NCI-H748 (cell line): ENCODE data around the gene L1TD1.
"Not testable (repeated sequence)": the region's sequence is repeated elsewhere in the genome, so short reads cannot be mapped to it uniquely, and the experiment has no call there.

Experiments
- DNase-seq: peaks from one replicate; lab custom pipeline; 2025; ENCODE audit not compliant: unreplicated experiment; lab: John Stamatoyannopoulos, UW

L1TD1 gene

DNA sequence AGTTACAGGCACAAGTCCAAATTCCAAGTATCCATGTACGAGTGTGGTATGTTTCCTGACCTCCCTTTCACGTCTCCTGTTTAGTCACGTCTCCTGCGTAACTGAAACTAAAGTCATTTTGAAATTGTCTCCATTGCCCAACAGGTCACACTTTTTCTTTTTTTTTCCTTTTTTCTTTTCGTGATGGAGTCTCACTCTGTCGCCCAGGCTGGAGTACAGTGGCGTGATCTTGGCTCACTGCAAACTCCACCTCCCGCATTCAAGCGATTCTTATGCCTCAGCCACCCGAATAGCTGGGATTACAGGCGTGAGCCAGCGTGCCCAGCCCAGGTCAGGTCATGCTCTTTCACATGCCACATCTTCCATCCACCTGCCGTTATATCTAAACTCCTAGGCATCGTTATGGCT lies 38.2 kb downstream of the L1TD1 start:
- no peak for DNase-seq

DNA sequence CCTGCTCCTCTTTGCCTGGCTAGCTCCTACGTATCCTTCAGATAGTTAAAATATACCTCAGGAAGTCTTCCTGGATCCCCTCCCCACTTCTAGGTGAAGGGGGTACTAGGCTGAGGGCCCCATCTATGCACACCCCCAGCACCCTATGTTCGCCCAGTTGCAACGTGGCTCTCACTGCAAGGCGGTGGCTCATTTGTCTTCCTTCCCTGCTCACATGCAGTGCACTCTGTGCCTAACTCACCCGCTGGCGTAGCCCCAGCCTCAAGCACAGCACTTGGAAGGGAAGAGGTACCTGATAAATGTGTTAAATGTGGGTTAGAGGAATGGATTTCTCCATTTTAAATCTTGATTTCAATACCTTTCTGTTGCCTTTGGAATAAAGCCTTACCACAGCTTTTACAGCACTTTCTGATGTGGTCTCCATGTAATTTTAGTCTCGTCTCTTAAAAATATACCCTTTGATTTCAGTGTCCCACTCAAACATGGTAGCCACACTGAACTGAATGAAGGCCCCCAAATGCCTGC lies 39.3 kb downstream of the L1TD1 start:
- no peak for DNase-seq

DNA sequence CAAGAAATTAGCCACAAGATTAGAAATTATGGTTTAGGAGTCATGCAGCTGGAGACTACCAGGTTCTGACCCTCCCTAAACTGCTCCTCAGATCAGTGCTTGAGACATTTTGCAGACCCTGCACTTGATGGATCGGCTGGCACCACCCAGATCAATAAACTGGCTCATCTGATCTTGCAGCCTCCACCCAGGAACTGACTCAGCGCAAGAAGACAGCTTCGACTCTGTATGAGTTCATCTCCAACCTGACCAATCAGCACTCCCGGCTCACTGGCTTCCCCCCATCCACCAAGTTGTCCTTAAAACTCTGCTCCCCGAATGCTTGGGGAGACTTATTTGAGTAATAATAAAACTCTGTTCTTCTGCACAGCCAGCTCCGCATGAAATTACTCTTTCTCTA lies 40.0 kb downstream of the L1TD1 start:
- no peak for DNase-seq

DNA sequence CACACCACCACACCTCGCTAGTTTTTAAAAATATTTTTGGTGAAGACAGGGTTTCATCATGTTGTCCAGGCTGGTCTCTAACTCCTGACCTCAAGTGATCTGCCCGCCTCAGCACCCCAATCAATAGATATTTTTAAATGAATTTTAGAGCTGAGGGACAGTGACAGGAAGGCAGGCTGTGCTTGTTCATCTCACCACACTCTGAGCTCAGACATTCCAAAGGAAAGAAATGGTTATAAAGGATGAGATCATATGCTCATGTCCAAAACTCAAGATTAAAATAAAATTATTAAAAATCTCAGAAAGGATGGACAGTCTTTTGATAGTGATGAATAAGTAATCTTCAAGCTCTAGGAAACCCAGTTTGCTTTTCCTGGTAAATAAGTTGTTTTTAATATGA lies 40.9 kb downstream of the L1TD1 start:
- no peak for DNase-seq

DNA sequence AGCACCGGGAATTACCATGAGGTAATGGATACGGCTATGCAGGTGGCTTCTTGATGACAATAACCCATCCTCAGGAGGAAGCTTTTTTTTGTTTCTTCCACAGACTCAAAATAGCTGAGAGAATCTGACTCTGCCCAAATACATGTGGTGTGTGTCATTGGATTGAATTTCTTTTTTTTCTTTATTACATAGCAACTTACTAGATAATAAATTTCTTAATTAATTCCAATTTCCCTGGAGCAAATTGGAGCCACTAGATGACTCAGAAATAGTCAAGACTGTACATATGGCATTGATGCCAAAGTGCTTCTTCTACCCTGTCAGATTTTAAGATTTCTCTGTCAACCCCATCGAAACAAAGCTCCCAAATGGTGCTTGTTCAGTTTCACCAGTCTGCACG lies 42.7 kb downstream of the L1TD1 start:
- DNase-seq = no peak

DNA sequence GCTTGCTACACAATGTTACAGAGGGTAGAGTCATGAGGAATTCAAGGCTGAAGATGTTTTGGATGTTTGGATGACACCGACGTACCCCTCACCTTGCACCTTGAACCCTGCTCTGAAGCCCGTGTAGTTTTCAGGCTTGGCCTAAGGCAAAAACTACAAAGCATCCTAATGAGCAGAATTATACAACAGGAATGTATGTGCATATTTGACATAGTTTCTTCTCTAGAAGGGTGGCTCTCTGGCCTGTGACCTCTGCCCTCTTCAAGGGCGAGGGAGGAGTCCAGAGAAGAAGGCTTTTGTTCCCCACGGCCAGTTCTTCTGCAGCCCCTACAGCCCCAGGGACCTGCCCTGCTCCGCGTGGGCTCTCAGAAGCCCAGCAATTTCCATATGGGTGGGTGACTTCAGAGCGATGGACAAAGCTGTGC lies 43.3 kb downstream of the L1TD1 start:
- DNase-seq = no peak

DNA sequence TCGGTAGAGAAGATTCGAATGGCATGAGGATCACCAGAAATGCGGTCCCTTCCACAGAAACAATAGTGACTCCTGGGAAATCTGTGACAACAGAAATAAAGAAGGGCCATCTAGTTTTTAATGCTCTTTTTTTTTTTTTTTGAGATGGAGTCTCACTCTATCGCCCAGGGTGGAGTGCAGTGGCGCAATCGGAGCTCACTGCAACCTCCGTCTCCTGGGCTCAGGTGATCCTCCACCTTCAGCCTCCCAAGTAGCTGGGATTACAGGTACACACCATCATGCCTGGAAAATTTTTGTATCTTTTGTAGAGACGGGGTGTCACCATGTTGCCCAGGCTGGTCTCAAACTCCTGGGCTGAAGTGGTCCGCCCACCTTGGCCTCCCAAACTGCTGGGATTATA lies 43.9 kb downstream of the L1TD1 start:
- no peak for DNase-seq

DNA sequence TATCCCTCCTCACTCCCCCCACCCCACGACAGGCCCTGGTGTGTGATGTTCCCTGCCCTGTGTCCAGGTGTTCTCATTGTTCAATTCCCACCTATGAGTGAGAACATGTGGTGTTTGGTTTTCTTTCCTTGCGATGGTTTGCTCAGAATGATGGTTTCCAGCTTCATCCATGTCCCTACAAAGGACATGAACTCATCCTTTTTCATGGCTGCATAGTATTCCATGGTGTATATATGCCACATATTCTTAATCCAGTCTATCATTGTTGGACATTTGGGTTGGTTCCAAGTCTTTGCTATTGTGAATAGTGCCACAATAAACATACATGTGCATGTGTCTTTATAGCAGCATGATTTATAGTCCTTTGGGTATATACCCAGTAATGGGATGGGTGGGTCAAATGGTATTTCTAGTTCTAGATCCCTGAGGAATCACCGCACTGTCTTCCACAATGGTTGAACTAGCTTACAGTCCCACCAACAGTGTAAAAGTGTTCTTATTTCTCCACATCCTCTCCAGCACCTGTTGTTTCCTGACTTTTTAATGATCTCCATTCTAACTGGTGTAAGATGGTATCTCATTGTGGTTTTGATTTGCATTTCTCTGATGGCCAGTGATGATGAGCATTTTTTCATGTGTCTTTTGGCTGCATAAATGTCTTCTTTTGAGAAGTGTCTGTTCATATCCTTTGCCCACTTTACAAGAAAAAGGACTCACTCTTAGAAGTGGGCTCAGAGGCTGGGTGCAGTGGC lies 45.2 kb downstream of the L1TD1 start:
- not testable (repeated sequence) for DNase-seq

DNA sequence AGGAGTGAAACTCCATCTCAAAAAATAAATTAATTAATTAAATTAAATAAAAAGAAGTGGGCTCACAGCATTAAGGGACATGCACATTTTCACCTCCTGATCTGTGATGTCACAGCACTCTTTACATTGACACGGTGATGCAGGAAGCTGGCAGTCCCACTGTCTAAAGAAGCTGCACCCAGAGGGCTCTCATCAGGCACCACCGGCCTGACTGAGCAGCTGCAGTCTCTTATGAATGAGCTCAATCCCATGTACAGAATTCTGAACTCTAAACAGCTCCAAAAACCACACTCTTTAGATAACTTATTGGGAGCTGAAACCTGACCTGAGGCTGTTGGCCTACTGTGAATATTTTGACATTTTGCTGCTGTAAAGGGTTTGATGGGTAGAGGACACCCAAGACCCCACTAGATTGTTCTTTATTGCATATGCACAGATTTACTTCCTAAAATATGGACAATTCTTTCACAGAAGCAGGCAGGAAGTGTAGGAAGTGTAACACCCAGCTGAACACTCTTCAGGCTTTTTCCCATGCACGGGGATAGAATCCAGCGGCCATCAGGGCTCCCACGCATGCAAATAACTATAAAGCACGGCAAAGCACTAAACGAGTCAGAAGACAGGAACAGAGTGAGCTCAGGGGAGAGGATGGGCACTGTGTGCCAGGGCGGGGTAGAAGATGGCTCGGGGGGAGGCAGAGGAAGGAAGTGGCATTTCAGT lies 46.2 kb downstream of the L1TD1 start:
- DNase-seq = no peak

DNA sequence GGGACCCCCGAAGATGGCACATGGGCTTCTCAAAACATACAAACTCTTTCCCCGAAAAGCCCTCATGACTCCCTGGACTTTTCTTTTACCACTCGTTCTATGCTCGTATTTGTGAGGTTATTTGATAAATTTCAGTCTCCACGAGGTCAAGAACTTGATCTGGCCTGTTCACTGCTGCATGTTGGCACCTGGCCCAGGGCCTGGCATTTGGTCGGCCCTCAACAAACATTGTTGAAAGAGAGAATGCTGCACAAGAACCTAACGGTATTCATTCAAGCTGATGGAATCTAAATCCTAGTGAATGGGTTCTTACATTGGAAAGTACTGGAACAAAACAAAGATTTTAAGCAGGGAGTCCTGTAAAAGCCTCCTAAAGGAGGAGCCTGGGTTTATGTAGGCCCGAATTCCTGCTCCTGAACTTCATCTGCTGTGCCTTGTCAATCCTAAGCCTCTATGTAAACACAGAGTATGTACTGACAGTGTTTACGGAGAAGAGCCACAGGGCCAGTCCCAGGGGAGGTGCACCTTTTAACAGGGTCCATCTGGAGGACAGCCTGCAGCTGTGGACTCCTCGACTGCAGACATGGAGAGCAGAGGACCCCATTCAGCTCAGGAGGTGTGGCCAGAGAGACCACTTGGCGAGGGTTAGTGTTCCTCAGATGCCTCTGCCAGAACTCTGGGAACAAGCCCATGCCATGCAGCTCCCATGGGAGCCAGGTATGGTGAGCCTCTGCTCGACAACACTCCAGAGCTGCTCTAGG lies 46.9 kb downstream of the L1TD1 start:
- peak; percentile 64 for DNase-seq

DNA sequence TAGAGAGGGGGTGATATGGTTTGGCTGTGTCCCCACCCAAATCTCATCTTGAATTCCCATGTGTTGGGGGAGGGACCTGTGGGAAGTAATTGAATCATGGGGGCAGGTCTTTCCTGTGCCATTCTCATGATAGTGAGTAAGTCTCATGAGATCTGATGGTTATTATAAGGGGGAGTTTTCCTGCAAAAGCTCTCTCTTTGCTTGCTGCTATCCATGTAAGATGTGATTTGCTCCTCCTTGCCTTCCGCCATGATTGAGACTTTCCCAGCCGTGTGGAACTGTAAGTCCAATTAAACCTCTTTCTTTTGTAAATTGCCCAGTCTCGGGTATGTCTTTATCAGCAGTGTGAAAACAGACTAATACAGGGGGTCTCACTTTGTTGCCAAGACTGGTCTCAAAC lies 49.7 kb downstream of the L1TD1 start:
- not testable (repeated sequence) for DNase-seq

DNA sequence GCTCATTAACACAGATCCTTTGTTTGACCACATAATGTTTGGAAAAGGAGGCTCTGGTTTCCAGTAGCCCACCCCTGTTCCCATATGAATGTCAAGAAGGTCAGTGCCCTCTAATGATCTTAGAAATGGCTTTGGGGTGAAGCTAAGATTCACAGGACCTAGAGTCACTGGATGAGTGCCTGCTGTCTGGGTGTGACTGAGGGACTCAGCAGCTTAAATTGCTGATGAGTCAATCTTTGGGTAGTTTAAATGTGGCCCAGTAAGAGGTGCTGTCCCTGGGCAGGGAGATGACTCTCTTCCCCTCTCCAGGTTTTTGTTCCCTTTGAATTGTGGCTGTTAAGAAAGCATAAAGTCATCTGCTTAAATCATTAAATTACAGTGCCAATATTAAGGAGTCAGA lies 50.6 kb downstream of the L1TD1 start:
- DNase-seq = no peak

DNA sequence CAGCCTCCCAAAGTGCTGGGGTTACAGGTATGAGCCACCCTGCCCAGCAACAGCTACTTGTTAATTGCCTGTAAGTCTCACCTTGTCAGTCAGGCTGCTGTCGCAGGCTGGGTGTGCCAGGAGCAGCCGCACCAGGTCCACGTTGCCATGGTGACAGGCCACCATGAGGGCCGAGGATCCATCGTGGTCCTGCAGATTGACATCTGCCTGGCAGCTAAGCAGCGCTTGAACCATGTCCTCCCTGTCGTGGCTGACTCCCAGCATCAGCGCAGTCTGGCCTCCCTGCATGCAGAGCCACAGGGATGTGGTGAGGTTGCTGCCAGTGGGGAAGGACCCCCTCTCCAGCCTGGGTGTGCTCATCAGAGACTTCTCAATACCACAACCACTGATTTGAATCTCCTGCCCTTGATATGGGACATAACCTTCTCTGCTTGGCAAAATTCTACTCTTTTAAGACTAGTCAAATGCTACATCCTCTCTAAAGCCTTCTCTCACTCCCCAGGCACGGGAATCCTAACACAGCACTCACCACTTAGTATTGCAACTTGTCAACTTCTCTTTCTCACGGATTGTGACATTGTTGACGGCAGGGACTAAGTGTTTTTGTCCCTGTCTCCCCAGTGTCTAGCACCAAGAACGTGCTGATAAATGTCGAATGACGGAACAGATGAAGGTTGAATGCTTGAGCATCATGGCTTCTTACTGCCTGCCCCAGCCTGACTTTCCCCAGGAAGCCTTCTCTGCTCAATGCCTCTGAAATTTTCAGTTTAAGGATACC lies 52.9 kb downstream of the L1TD1 start:
- DNase-seq = peak; percentile 96

DNA sequence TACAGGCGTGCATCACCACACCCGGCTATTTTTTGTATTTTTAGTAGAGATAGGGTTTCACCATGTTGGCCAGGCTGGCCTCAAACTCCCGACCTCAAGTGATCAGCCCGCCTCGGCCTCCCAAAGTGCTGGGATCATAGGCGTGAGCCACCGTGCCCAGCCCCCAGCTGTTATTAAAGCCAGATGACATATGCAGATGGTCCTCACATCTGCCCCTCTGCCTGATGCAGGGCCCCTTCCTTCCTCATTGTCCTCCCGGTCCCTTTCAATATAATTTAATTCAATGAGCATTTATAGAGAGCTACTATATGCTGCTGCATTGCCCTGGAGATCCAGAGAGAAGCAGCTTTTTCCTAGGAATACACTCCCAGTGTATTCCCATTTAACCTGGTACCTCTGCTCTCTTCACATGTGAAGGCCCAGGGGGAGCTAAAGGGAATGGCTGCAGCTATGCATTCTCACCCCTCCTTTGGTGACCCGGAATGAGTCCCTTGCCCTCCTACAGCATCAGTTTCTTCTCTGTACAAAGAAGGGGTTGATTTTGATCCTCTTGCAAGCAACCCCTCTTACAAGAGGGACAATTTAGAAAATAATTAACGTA lies 55.6 kb downstream of the L1TD1 start:
- DNase-seq = no peak

DNA sequence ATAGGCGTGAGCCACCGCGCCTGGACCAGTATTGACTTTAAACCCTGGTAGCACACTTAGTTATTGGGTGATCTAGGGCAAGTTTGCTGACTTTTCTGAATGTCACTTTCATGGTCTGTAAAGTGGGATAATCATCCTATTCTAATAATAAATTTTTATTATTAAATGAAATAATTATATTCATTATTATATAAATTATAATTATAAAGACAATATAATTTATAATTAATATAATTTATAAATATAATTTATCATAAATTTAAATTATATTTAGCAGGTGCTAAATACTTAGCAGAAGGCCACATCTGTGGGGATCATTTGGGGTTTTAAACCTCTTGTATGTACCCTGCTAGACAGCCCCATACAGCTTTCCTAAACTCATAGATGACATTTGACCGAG lies 64.9 kb downstream of the L1TD1 start:
- no peak for DNase-seq

DNA sequence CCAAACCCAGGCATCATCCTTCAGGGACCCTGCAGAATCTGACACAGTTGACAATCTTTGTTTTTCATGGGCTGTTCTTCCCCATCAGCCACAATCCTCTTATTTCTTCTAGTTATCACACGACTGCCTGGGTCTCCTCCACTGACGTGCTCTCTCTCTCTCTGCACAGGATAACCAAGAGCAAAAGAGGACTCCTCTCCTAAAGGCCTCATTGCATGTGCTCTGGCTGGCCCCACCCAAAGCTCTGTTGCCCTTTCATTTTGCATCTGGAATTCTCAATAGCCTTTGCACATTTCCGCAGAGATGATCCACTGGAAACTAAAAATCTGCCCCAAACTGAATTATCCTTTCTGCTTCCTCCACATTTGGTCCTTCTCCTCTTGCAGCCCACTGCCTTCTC lies 66.0 kb downstream of the L1TD1 start:
- DNase-seq = no peak
